Measurements from ENCODE around the gene NPAS1. TPM values are rescaled to one million over a fixed set of nuclear protein-coding genes. Genes with fewer than 3 reads are reported as not detected.

The NPAS1 gene
- total RNA-seq, 4 donors from 2014 or later: 0.44 TPM; not detected in 3

DNA sequence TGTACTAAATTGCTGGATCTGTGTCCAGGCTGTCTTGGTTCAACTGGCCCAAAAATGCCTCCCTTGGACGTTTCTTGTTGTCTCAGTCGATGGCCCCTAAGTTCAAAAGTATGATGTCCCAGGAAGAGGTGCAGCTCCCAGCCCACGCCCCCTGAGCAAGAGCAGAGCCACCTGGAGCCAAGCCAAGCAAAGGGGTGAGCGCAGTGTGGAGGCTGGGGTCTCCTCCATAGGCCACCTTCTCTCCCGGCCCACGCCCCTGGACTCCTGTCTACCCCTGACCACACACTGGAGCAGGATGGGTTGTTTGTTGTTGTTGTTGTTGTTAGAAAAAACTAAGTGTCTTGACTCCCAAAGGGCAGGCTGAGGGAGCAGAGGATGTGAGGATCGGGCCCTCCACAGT lies 26.0 kb upstream of the NPAS1 start:
- TF ChIP-seq, protein P1, sequence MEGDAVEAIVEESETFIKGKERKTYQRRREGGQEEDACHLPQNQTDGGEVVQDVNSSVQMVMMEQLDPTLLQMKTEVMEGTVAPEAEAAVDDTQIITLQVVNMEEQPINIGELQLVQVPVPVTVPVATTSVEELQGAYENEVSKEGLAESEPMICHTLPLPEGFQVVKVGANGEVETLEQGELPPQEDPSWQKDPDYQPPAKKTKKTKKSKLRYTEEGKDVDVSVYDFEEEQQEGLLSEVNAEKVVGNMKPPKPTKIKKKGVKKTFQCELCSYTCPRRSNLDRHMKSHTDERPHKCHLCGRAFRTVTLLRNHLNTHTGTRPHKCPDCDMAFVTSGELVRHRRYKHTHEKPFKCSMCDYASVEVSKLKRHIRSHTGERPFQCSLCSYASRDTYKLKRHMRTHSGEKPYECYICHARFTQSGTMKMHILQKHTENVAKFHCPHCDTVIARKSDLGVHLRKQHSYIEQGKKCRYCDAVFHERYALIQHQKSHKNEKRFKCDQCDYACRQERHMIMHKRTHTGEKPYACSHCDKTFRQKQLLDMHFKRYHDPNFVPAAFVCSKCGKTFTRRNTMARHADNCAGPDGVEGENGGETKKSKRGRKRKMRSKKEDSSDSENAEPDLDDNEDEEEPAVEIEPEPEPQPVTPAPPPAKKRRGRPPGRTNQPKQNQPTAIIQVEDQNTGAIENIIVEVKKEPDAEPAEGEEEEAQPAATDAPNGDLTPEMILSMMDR (IDR thresholded peaks at IDR 0.05; ENCODE audit: low read depth): no peak

GRCh38 chr19:46994141-46994686 lies 25.4 kb upstream of the NPAS1 start:
- TF ChIP-seq, protein P1 (IDR thresholded peaks at IDR 0.05; ENCODE audit: low read depth): no peak

DNA sequence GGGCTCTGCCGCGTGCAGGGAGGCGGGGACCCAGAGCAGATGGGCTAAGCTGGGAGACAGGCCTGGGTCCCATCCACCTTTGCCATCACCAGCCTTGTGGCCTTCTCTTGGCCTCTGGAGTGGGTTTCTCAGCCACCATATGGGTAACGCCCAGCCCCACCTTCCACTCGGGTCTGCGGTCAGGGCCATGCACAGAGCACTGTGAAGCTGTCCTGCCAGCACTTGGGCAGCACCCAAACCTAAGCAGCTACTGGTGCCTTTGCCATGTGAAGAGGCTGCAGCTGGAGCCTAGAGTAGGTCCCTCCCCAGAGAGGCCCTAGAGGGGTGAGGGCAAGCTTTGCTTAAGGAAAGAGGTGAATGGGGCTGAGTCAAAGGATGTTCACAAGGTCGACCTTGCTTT lies 24.1 kb upstream of the NPAS1 start:
- TF ChIP-seq, protein P1 (IDR thresholded peaks at IDR 0.05; ENCODE audit: low read depth): no peak

DNA sequence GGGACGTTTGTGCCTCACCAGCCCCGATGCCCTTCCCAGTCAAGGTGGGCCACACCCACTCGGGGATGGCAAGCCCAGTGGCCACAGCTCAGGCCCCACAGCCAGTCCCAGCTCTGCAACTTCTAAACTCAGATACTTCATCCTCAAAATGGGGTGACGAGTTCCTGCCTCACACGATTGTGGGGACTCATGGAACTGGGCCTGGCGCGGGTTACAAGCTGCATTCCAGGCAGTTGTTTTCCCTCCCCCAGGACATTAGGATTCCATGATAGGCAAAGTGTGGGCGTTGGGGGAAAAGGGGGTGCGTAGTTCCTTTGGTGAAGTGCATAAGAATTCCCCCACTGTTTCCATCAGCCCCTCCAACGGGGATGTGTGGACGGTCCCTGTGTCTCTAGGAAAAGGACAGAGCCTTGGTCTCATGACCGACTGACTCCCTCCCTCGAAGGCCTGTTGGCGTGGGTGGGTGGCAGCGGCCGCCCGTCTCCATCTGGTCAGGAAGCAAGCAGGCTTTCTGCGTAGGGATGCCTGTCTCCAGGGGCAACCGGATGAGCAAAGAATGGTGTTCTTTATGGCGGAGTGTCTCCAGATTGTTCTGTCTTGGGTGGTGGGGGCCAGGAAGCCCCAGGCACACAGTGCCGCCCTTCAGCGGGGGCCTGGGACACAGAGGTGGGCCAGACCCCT lies 21.1 kb upstream of the NPAS1 start:
- TF ChIP-seq, protein P1 (IDR thresholded peaks at IDR 0.05; ENCODE audit: low read depth): no peak

DNA sequence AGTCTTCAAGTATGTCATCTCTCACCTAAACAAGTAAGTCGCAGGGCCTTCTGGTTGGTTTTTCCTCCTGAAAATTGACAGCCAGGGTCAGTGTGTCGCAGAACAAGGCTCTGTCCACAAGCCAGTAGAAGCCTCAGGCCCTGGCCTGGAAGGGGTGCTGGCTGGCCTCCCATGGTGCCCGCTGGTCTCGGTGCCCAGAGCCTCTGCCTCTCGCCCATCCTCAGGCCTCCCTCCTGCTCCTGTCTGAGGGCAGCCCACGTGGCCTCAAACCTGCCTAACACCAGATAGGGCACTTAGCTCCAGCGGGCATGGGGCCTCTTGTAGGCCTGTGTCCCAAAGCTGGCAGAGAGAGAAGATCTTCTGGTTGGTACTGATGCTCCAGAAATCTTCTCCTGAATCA lies 20.3 kb upstream of the NPAS1 start:
- TF ChIP-seq, protein P1 (IDR thresholded peaks at IDR 0.05; ENCODE audit: low read depth): no peak

DNA sequence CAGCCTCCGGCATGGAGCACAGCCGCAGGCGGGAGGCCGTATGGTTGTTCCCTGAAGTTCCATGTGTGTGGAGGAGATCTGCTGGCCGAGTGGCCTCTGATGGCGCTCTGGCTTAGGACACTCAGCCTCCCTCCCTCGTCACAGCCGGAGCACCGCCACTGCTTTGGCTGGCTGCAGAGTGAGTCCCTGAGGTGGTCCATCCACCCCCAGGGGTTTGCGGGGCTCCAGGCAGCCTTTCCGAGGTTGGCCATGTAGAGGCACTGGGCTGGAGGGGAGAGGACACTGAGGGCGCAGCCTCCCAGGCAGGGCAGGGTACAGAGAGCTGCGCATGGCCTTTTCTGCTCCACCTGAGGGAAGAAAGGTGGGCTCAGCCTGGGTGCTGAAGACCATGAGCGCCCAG lies 19.8 kb upstream of the NPAS1 start:
- TF ChIP-seq, protein P1 (IDR thresholded peaks at IDR 0.05; ENCODE audit: low read depth): no peak

DNA sequence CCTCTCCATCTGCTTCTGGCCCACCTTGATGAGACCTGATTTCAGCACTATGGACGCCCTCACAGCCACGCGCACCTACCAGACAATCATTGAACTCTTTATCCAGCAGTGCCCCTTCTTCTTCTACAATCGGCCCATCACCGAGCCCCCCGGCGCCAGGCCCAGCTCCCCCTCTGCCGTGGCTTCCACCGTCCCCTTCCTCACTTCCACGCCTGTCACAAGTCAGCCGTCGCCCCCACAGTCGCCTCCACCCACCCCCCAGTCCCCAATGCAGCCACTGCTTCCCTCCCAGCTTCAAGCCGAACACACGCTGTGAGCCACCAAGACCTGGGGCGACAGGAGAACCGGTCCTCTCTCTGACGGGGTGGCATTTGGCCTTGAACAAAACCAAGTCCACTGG lies 19.3 kb upstream of the NPAS1 start:
- TF ChIP-seq, protein P1 (IDR thresholded peaks at IDR 0.05; ENCODE audit: low read depth): no peak
